GM18526 (cell line): ENCODE measurements around the gene CADPS.

ENCODE experiments used
- POLR2A ChIP-seq: IDR thresholded peaks from 3 replicates; pipeline ENCODE4 v1.6.1; 2011; ENCODE audit not compliant: insufficient read length; ENCODE audit errors: extremely low read depth

The CADPS gene

GRCh38 chr3:62874711-62875557, at the start of gene CADPS:
TSS of gene CADPS (minus strand) at chr3:62875416. CDS start at chr3:62875029, 387 bp downstream.
- no peak for TF ChIP-seq POLR2A

GRCh38 chr3:62923066-62923465, 47.9 kb upstream of the CADPS start:
- TF ChIP-seq POLR2A = no peak

DNA sequence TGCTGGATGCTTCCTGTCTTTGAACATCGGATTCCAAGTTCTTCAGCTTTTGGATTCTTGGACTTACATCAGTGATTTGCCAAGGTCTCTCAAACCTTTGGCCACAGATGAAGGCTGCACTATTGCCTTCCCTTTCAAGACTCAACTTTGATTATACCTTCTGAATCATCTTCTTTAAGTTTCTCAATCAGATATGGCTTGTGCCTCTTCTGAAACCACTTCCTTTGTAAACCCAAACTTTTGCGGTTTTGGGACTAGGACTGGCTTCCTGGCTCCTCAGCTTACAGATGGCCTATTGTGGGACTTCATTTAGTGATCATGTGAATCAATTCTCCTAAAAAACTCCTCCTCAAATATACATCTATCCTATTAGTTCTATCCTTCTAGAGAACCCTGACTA, 47.1 kb upstream of the CADPS start:
- no peak for TF ChIP-seq POLR2A

GRCh38 chr3:62920466-62920784, 45.2 kb upstream of the CADPS start:
- TF ChIP-seq POLR2A = no peak

DNA sequence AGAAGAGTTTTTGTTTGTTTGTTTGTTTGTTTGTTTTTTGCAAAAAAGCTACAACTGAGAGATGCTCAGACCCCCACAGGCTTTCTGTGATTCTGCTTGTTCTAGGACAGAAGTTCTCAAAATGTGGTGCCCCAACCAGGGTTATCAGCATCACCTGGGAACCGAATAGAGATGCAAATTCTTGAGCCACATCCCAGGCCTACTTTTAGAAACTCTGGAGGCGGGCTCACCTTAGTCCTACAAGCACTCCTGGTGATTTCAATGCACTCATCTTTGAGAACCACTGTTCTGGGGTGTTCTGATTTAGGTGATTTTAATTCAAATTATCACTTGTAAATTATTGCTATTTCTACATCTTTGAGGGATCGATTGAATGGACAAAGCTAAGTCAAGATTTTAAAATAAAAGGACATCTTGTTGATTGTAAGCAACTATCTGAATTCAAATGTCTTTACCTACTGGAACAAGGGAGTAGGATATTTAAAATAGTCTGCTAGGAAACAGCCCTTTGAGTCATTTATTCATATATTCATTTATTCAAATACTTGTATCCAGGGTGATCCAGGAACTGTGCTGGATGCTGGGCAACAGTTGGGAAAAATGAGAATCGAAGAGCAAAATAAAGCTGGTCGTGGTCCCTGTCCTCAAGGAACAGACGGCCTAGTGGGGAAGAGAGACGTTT, 44.7 kb upstream of the CADPS start:
- TF ChIP-seq POLR2A = no peak

DNA sequence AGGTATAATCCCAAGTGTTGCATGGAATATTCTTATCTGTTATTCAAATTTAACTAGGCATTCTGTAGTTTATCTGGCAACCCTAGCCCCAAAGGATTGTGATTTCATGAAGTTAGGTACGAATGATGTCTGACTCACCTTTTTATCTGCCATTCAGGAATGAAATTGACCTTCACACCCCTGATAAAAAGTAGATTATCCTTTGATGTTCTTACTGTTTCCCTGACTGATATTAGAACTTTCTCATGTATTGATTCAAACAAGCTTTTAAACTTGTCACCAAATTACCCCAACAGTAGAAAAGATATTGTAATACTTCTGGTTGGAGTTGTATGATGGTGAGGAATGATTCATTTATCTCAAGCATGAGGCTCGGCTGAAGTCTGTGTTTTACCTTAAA, 43.6 kb upstream of the CADPS start:
- TF ChIP-seq POLR2A = no peak

DNA sequence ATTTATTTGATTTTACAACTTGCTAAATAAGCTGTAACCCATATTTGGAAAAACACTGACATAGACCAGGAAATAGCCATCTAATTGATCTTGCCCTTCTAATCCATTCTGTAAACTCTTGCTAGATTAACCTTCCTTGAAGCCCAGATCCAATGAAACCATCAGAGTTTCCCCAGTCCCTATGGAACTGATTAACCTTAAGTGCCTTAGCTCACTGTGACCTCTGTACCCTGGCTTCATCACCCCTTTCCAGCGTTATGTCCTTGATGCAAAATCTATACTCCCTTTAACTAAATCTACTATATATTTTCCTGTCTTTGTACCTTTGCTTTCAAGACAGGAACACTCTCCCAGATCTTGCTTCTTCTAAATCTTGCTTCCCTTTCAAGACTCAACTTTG, 42.9 kb upstream of the CADPS start:
- TF ChIP-seq POLR2A = no peak

DNA sequence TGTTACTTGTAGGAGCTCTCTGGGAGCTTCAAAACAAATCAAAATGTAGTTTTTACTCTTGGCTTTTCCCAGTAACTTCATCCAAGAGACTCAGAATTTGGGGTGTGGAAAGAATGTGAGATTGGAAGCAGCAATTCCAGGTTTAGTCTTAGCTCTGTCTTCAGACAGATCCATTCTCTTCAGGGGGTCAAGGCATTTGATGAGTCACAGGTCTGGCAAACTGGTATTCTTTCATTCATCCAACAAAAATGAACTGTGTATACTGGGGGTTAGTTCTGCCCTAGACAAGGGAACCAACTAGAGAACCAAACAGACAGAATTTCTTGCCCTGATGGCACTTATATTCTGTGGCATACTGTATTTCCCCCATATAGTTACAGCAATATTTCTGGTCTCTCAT, 36.3 kb upstream of the CADPS start:
- no peak for TF ChIP-seq POLR2A

- no peak for TF ChIP-seq POLR2A
Measured at GRCh38 chr3:62905331-62905730, 30.1 kb upstream of the CADPS start.

GRCh38 chr3:62898530-62899496, 23.6 kb upstream of the CADPS start:
- TF ChIP-seq POLR2A = no peak

- TF ChIP-seq POLR2A = no peak
Measured at GRCh38 chr3:62895901-62896300, 20.7 kb upstream of the CADPS start.

DNA sequence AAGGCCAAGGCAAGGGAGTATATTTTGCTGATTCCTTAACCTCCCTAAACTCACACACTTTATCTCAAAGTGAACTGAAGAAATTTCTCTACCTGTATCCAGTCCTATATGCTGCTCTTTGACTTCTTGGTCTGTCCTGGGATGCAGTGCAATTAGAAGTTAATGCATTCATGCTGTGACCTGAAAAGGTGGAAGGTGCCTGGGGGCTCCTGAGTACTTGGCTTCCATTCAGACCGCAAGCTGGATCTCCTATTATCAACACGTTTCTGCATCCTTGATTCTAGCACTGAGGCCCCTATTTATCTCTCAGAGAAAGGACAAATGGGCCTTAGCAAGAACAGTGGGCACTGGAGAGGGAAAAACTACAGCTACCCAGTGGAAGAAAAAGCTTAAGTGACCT, 17.7 kb upstream of the CADPS start:
- no peak for TF ChIP-seq POLR2A

- TF ChIP-seq POLR2A = no peak
Measured at GRCh38 chr3:62892045-62892444, 16.8 kb upstream of the CADPS start.

DNA sequence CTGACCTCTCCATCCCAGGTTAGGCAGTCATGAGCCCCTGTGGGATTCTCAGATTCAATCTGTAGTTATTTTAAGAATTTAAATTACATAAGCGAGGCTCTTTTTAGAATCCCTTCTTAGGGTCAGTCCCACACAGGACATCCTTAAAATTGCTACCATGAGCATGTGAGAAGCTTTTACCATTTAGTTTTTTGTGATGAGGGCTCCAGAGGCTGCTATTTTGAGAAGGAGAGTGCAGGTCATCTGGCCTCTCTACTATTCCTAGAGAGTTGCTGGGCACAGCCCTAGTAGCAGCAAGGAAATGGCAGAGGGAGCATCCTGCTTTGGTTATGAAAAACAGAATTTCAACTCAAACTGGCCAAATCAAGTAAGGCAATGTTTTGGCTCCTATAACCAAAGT, 13.6 kb upstream of the CADPS start:
- TF ChIP-seq POLR2A = no peak

DNA sequence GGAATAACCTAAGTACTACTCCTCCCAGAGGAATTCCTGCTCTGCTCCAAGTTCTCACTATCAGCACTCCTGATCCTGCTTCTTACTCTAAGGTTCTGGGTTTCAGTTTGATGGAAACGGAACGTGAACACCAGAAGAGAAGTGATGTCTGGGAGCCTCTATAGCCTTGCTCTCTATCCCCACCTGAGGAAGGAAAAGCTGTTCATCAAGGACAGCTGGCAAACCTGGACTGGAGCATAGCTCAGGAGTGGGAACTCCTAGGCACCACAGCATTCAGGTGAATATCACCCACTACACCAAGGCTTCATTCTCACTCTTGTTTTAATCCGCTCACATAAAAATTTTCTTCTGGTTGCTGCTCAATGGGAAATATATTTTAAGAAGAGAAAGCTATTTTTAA, 13.0 kb upstream of the CADPS start:
- no peak for TF ChIP-seq POLR2A

GRCh38 chr3:62885136-62885535, 9.9 kb upstream of the CADPS start:
- no peak for TF ChIP-seq POLR2A
